GM12878 (cell line): ENCODE data around the gene SCRN3. TPM values are rescaled to one million over a fixed set of nuclear protein-coding genes. Genes with fewer than 3 reads are reported as not detected.

Experiments used
- ATAC-seq: fragments of 200-7000 bp; cut with Tn5 transposase; 3 replicates; pipeline ENCODE4 v1.9.1; 2020; ENCODE audit warnings: mild to moderate bottlenecking, moderate library complexity
- BruUV-seq: library from RNA; stranded (reverse); fragments of 400-500 nt; replicated peaks from 2 replicates; lab custom pipeline; 2021; lab: Mats Ljungman, UMichigan
- CTCF ChIA-PET: fragments of 300-600 bp; sonication (Branson Sonifier 250); formaldehyde crosslinking; extraction: SDS; loops from one replicate; lab custom pipeline; 2021; ENCODE audit warnings: inconsistent platforms; lab: Yijun Ruan, JAX
- POLR2A ChIA-PET: fragments of 350-600 bp; formaldehyde crosslinking; extraction: SDS; loops from one replicate; lab custom pipeline; 2021; ENCODE audit warnings: inconsistent platforms; lab: Charles Lee
- RAD21 ChIA-PET: fragments of 300-600 bp; sonication (Branson Sonifier 250); formaldehyde crosslinking; loops from one replicate; lab custom pipeline; 2023; ENCODE audit warnings: antibody characterized with exemption; ENCODE audit not compliant: unreplicated experiment; lab: Charles Lee
- SMC1A ChIA-PET: fragments of 300-600 bp; sonication (Branson Sonifier 250); formaldehyde crosslinking; loops from one replicate; lab custom pipeline; 2023; ENCODE audit not compliant: unreplicated experiment, uncharacterized antibody; lab: Charles Lee
- DNase-seq: peaks from one replicate; pipeline ENCODE4 v3.0.0-alpha.2; 2011; ENCODE audit warnings: low read depth, low spot score
- FAIRE-seq: peaks from 3 replicates; lab custom pipeline; 2011; peaks lifted over from hg19 to GRCh38; lab: Jason Lieb, UNC
- H2AFZ ChIP-seq: 2 replicates; pipeline ENCODE4 v1.6.0; 2011; ENCODE audit warnings: low read depth, low read length, control low read depth; ENCODE audit not compliant: control insufficient read depth
- H3K27ac ChIP-seq: 2 replicates; pipeline ENCODE4 v1.5.1; 2011; ENCODE audit warnings: control low read depth; ENCODE audit not compliant: control insufficient read depth, insufficient read depth
- H3K27me3 ChIP-seq, 2 experiments: replicated peaks in 1 of 2; 2 replicates each; pipeline versions ENCODE4 v1.6.0 to v1.6.1; 2011; ENCODE audit warnings: low read length in 1 of 2; ENCODE audit not compliant: control insufficient read depth in 2 of 2, insufficient read depth in 2 of 2
- H3K36me3 ChIP-seq, 2 experiments: 2 replicates each; pipeline ENCODE4 v1.5.1; 2011; ENCODE audit warnings: low read length in 1 of 2; ENCODE audit not compliant: control insufficient read depth in 2 of 2, insufficient read depth in 2 of 2
- H3K4me1 ChIP-seq: 2 replicates; pipeline ENCODE4 v1.6.1; 2011; ENCODE audit warnings: mild to moderate bottlenecking, low read length, moderate library complexity, mixed read lengths; ENCODE audit not compliant: control insufficient read depth, insufficient read depth
- H3K4me2 ChIP-seq: 2 replicates; pipeline ENCODE4 v1.6.0; 2011; ENCODE audit warnings: control low read depth; ENCODE audit not compliant: control insufficient read depth, insufficient read depth
- H3K4me3 ChIP-seq: fragments of 200-600 bp; sonication (generic); 2 replicates; pipeline ENCODE4 v1.5.1; 2016
- H3K79me2 ChIP-seq: 2 replicates; pipeline ENCODE4 v1.6.0; 2011; ENCODE audit warnings: low read length; ENCODE audit not compliant: control insufficient read depth, insufficient read depth
- H3K9ac ChIP-seq: 2 replicates; pipeline ENCODE4 v1.8.0; 2011; ENCODE audit warnings: low read length, control low read depth, mixed read lengths; ENCODE audit not compliant: control insufficient read depth, insufficient read depth
- H3K9me3 ChIP-seq: replicated peaks from 3 replicates; pipeline ENCODE4 v1.5.1; 2011; ENCODE audit warnings: mild to moderate bottlenecking, low read length; ENCODE audit not compliant: control insufficient read depth, insufficient read depth
- H4K20me1 ChIP-seq: 2 replicates; pipeline ENCODE4 v1.6.0; 2011; ENCODE audit not compliant: control insufficient read depth, insufficient read depth
- ASH2L ChIP-seq: fragments of 300-600, 200-600 bp; sonication (generic); IDR thresholded peaks from 2 replicates; pipeline ENCODE4 v1.6.1; 2017; ENCODE audit warnings: low read depth, mild to moderate bottlenecking, borderline replicate concordance
- E2F8 ChIP-seq: fragments of 450-650 bp; IDR thresholded peaks from 2 replicates; pipeline ENCODE4 v1.6.1; 2018; ENCODE audit warnings: mild to moderate bottlenecking, low read depth, moderate library complexity; ENCODE audit not compliant: partially characterized antibody
- IRF4 ChIP-seq: IDR thresholded peaks from 2 replicates; pipeline ENCODE4 v1.6.1; 2011; ENCODE audit warnings: low read depth, low read length
- JUNB ChIP-seq: IDR thresholded peaks from 2 replicates; pipeline ENCODE4 v1.6.1; 2016; ENCODE audit warnings: antibody characterized with exemption, mild to moderate bottlenecking
- POLR2AphosphoS5 ChIP-seq: IDR thresholded peaks from 2 replicates; pipeline ENCODE4 v1.6.1; 2011; ENCODE audit warnings: mild to moderate bottlenecking, low read length, inconsistent platforms
- RELB ChIP-seq: fragments of 450-650 bp; IDR thresholded peaks from 2 replicates; pipeline ENCODE4 v1.6.1; 2017; ENCODE audit warnings: low read depth, mild to moderate bottlenecking, moderate library complexity
- WGBS: methylation state at CpG from one replicate; pipeline ENCODE4 v1.1.6; 2016; ENCODE audit warnings: low lambda C conversion rate; ENCODE audit not compliant: insufficient replicate concordance, insufficient coverage; ENCODE audit errors: missing lambda C conversion rate; 5-methylcytosine and 5-hydroxymethylcytosine counted together
- in situ Hi-C: fragments of 300-500 bp; cut with MboI; formaldehyde crosslinking; loops from 9 replicates; pipeline ENCODE4 v1.14.3; 2018; ENCODE audit warnings: mixed read lengths
- intact Hi-C: fragments of 100-400 bp; cut with micrococcal nuclease; formaldehyde crosslinking; loops from one replicate; pipeline ENCODE4 v1.14.2; 2022; ENCODE audit not compliant: unreplicated experiment
- polyA plus RNA-seq, 11 experiments: library from polyadenylated mRNA; depleted of rRNA in 4 of 11; unstranded in 6 of 11; stranded (reverse) in 5 of 11; fragments of >200 nt; fragmentation: Nextera tagmentation in 4 of 11; fragmentation: Illumina TruSeq in 1 of 11; extraction: Ambion mirVana in 4 of 11; extraction: Trizol in 1 of 11; gene quantifications; 1 replicate in 1 of 11; 2 replicates in 10 of 11; pipeline versions ENCODE4 v1.2.1 to v1.2.3, GENCODE V29; 2011 to 2016; ENCODE audit warnings: inconsistent platforms in 2 of 11, missing spikeins in 2 of 11, low read depth in 1 of 11
- total RNA-seq, 4 experiments: library from RNA; depleted of rRNA in 3 of 4; stranded (reverse); fragments of >200 nt in 3 of 4; fragmentation: Illumina TruSeq in 1 of 4; extraction: Trizol in 1 of 4; gene quantifications; 2 replicates each; pipeline versions ENCODE4 v1.2.1 to v1.2.3, GENCODE V29; 2013 to 2021

The SCRN3 gene
- total and polyA plus RNA-seq, 10 of the 15 experiments (the other 5 are each of a cell fraction or from before 2014, with no cell fraction given): 5.7 to 16.0 (median 13.0) TPM

DNA sequence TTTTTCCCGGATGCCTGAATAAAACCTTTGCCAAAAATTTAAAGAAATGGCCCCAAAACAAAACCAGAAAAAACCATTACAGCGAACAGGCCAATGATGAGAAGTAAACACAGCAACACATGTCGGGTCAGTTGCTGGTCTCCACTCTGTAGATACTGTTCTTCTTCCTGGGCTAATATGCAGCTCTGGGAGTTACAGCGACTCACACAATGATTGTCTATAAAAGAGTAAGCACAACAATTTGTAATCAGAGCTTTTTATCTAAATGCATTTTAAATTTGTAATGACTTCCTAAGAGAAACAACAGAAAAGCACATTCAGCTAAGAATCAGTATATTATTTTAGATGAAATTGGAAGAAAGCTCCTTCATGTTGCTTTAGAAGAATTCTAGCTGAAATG lies 51.0 kb downstream of the SCRN3 start (continued):
- TF ChIP-seq E2F8 (no peak), ASH2L (no peak), IRF4 (no peak)
- TF ChIP-seq, all 136 proteins: peak for 0

DNA sequence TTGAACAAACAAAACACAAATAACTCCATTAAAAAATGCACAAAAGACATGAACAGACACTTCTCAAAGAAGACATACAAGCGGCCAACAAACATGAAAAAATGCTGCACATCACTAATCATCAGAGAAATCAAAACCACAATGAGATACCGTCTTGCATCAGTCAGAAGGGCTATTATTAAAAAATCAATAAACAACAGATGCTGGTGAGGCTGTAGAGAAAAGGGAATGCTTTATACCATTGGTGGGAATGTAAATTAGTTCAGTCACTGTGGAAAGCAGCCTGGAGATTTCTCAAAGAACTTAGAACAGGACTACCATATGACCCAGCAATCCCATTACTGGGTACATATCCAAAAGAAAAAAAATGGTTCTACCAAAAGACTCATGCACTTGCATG lies 53.5 kb downstream of the SCRN3 start:
- intact Hi-C loops (loop anchor here (10.0 kb wide), 1 partner anchor 1044 kb away; no protein-coding TSS in a partner anchor), in situ Hi-C loops (no loop called here)
- SMC1A ChIA-PET: no interaction called here
- FAIRE-seq: peak; percentile 31
- BruUV-seq: no TSS peak
- RAD21 ChIA-PET: no interaction called here
- H3K36me3 ChIP-seq: no peaks in the 10 kb centered on the region; a peak in 1 of 4 replicates
- H3K4me2 ChIP-seq: no peak overlapping the region
- H3K4me3 ChIP-seq: no peak overlapping the region
- TF ChIP-seq POLR2AphosphoS5 (no peak), RELB (no peak), JUNB (no peak)
- CTCF ChIA-PET: no interaction called here
- H3K27me3 ChIP-seq: no peaks in the 10 kb centered on the region
- H3K4me1 ChIP-seq: peaks cover 9% of the 10 kb centered on the region; the same call in 1 of the 2 replicates
- H3K9me3 ChIP-seq: no peaks in the 10 kb centered on the region; the same call in 2 of the 3 replicates
- POLR2A ChIA-PET: no interaction called here
- H3K27ac ChIP-seq: no peak overlapping the region
- H3K79me2 ChIP-seq: no peaks in the 10 kb centered on the region
- ATAC-seq: no peak
- 98% methylated on average over 2 of the region's 2 CpGs for WGBS
- H2AFZ ChIP-seq: no peak overlapping the region
- DNase-seq: no peak
- no peaks in the 10 kb centered on the region for H4K20me1 ChIP-seq
- H3K9ac ChIP-seq: no peak overlapping the region
